DOHH2 (cell line): ENCODE results near the gene CKS1B.

Experiments used
- H3F3A ChIP-seq: fragments of 200-600 bp; sonication (generic), shearing (Covaris generic); 2 replicates; pipeline ENCODE4 v1.6.0; 2016; ENCODE audit warnings: antibody characterized with exemption, mild to moderate bottlenecking; ENCODE audit not compliant: control insufficient read depth, insufficient read depth
- H3K27ac ChIP-seq: fragments of 200-600 bp; sonication (generic); 2 replicates; pipeline ENCODE4 v1.5.1; 2014; ENCODE audit warnings: low read depth, mild to moderate bottlenecking, low read length, moderate library complexity
- H3K27me3 ChIP-seq: fragments of 200-600 bp; sonication (generic); 2 replicates; pipeline ENCODE4 v1.6.1; 2014; ENCODE audit warnings: mild to moderate bottlenecking, low read length, mixed read lengths; ENCODE audit not compliant: control insufficient read depth
- H3K36me3 ChIP-seq: fragments of 200-600 bp; sonication (generic); 2 replicates; pipeline ENCODE4 v1.6.1; 2014; ENCODE audit warnings: mild to moderate bottlenecking, low read length, moderate library complexity, mixed read lengths; ENCODE audit not compliant: control insufficient read depth
- H3K4me1 ChIP-seq: fragments of 200-600 bp; sonication (generic); 2 replicates; pipeline ENCODE4 v1.6.1; 2014; ENCODE audit warnings: mild to moderate bottlenecking, low read length, mixed read lengths; ENCODE audit not compliant: control insufficient read depth
- H3K4me2 ChIP-seq: fragments of 200-600 bp; sonication (generic); 2 replicates; pipeline ENCODE4 v1.6.0; 2014; ENCODE audit warnings: mild to moderate bottlenecking, low read length, moderate library complexity
- H3K4me3 ChIP-seq: fragments of 200-600 bp; sonication (generic); 2 replicates; pipeline ENCODE4 v1.5.1; 2014; ENCODE audit warnings: mild to moderate bottlenecking, low read length, mixed read lengths
- H3K79me2 ChIP-seq: fragments of 200-600 bp; sonication (generic); 2 replicates; pipeline ENCODE4 v1.6.1; 2014; ENCODE audit warnings: mild to moderate bottlenecking, low read length, mixed read lengths; ENCODE audit not compliant: control insufficient read depth
- H3K9me2 ChIP-seq: fragments of 200-600 bp; sonication (generic); replicated peaks from 2 replicates; pipeline ENCODE4 v1.6.1; 2014; ENCODE audit warnings: mild to moderate bottlenecking, low read length, mixed read lengths; ENCODE audit not compliant: control insufficient read depth
- H3K9me3 ChIP-seq: fragments of 200-600 bp; sonication (generic); 2 replicates; pipeline ENCODE4 v1.6.1; 2014; ENCODE audit warnings: antibody characterized with exemption, low read length, mixed read lengths; ENCODE audit not compliant: control insufficient read depth, insufficient read depth
- H4K20me1 ChIP-seq: fragments of 200-600 bp; sonication (generic); 2 replicates; pipeline ENCODE4 v1.6.0; 2014; ENCODE audit warnings: low read depth, mild to moderate bottlenecking, antibody characterized with exemption, low read length, moderate library complexity; ENCODE audit not compliant: control insufficient read depth, insufficient read depth
- EZH2phosphoT487 ChIP-seq: fragments of 200-600 bp; sonication (generic); IDR thresholded peaks from 2 replicates; pipeline ENCODE4 v1.6.1; 2017; ENCODE audit warnings: borderline replicate concordance, mild to moderate bottlenecking, antibody characterized with exemption, low read length, moderate library complexity, mixed read lengths
- TF ChIP-seq, protein P1 (sequence below): fragments of 200-600 bp; sonication (generic); IDR thresholded peaks from one replicate; pipeline ENCODE4 v1.5.1; 2014; ENCODE audit warnings: antibody characterized with exemption, mild to moderate bottlenecking, low read depth, low read length; ENCODE audit not compliant: poor library complexity, severe bottlenecking

Gene CKS1B

DNA sequence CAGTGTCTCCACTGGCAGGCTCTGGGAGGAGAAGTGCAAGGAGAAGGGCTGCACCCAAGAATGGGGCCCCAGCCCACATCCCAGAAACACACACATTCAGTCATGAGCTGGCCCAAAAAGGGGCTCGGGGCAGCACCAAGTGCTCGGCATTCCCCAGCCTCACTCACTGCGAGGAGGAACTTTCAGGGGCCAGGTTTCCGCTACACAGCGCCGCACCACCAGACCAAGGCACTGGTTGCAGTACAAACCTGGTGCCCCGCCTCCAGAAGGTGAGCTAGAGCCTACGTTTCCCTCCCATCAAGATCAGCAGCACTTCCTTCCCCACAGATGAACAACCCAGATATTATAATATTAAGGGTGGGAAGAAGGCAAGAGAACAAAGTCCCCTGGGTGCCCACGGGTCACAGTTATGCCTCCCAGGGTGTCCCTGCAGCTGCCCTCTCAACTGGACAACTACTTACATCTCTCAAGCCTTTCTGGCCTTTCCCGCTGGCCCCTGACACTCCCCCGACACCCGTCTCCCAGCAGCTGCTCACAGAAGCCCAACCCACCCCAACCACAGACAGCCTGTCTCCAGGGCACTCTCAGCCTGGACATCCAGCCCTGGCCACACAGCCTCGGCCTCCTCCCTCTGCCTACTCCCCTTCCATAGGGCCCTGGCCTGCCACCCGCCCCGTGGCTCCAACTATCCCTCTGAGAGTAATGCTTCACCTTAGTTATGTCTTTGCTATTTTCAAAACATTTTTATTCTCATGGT is 22.4 kb upstream of the CKS1B start:
- Histone ChIP-seq H3K4me2 (peak overlapping the region; percentile 81; the same call in 1 of the 2 replicates), H3F3A (peaks cover 8% of the 10 kb centered on the region), H3K9me2 (no peaks in the 10 kb centered on the region), H3K36me3 (peaks cover 19% of the 10 kb centered on the region; the same call in 1 of the 2 replicates), H3K27me3 (no peaks in the 10 kb centered on the region), H3K9me3 (no peaks in the 10 kb centered on the region), H3K79me2 (peaks cover 26% of the 10 kb centered on the region), H3K4me3 (no peak overlapping the region; the same call in 1 of the 2 replicates), H3K4me1 (peaks cover 59% of the 10 kb centered on the region), H3K27ac (no peak overlapping the region), H4K20me1 (no peaks in the 10 kb centered on the region)
- TF ChIP-seq, protein P1, sequence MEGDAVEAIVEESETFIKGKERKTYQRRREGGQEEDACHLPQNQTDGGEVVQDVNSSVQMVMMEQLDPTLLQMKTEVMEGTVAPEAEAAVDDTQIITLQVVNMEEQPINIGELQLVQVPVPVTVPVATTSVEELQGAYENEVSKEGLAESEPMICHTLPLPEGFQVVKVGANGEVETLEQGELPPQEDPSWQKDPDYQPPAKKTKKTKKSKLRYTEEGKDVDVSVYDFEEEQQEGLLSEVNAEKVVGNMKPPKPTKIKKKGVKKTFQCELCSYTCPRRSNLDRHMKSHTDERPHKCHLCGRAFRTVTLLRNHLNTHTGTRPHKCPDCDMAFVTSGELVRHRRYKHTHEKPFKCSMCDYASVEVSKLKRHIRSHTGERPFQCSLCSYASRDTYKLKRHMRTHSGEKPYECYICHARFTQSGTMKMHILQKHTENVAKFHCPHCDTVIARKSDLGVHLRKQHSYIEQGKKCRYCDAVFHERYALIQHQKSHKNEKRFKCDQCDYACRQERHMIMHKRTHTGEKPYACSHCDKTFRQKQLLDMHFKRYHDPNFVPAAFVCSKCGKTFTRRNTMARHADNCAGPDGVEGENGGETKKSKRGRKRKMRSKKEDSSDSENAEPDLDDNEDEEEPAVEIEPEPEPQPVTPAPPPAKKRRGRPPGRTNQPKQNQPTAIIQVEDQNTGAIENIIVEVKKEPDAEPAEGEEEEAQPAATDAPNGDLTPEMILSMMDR = no peak
- no peak for TF ChIP-seq EZH2phosphoT487

DNA sequence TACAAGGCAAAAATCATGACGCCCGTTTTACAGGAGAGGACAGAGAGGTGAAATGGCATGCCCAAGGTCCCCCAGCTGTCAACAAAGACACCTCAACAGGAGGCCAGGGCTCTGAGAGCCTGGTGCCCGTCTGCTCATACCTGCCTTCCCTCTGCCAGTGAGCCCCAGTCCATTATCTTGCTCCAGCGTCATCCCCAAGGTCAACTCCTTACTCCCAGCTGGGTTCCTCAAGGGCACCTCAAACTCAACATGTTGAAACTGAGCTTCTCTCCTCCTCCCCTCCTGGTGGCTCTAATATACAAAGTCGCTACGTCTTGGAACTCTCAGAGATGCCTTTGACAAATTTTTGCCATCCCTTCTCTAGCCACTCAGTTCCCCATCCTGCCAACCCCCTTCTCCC is 21.8 kb upstream of the CKS1B start:
- Histone ChIP-seq H3K4me2 (peak overlapping the region; percentile 81), H3K27ac (no peak overlapping the region), H3K9me2 (no peaks in the 10 kb centered on the region), H4K20me1 (no peaks in the 10 kb centered on the region), H3K9me3 (no peaks in the 10 kb centered on the region), H3K27me3 (no peaks in the 10 kb centered on the region), H3F3A (peaks cover 8% of the 10 kb centered on the region), H3K79me2 (peaks cover 26% of the 10 kb centered on the region), H3K4me1 (peaks cover 61% of the 10 kb centered on the region), H3K4me3 (no peak overlapping the region; the same call in 1 of the 2 replicates), H3K36me3 (peaks cover 15% of the 10 kb centered on the region; the same call in 1 of the 2 replicates)
- TF ChIP-seq EZH2phosphoT487 = no peak
- TF ChIP-seq, protein P1 = no peak

DNA sequence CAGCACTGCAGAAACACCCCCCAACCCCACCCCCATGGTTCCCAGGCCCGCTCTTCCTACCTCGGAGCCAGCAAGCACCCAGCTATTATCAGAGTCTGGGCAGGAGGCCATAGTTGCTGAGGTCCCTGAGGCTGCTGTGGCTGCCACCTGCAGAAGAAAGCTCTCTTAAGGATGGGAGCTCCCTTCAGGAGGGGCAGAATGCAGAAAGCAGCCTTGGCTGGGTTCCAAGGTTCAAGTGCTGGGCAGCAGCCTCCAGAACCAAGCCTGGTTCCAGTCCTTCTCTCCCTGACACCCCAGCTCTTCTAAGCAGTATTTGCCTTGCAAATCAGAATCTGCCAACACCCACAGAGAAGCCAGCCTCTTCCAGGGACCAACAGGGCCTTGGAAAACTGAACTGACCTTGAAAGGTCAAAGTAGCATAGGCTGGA is 20.9 kb upstream of the CKS1B start:
- no peaks in the 10 kb centered on the region for H3K9me2 ChIP-seq
- no peaks in the 10 kb centered on the region for H3K27me3 ChIP-seq
- TF ChIP-seq EZH2phosphoT487 = no peak
- TF ChIP-seq, protein P1 = no peak
- H3K4me2 ChIP-seq = peak overlapping the region; percentile 81
- H3K4me3 ChIP-seq = peak overlapping the region; percentile 90
- H3K79me2 ChIP-seq = peaks cover 30% of the 10 kb centered on the region
- H3F3A ChIP-seq = peaks cover 8% of the 10 kb centered on the region
- H3K4me1 ChIP-seq = peaks cover 61% of the 10 kb centered on the region
- H3K36me3 ChIP-seq = peaks cover 22% of the 10 kb centered on the region
- no peaks in the 10 kb centered on the region for H4K20me1 ChIP-seq
- no peaks in the 10 kb centered on the region for H3K9me3 ChIP-seq
- peak overlapping the region; percentile 93 for H3K27ac ChIP-seq
